HepG2 (cell line): Measurements from ENCODE around the gene PDK1. TPM values are rescaled to one million over a fixed set of nuclear protein-coding genes. Genes with fewer than 3 reads are reported as not detected.
A peak's percentile ranks its signal among the peaks of the same experiment; 100 is the strongest.

Experiments used
- BORCS8-MEF2B ChIP-seq: sonication (generic); formaldehyde crosslinking; IDR thresholded peaks from 2 replicates; pipeline ENCODE4 v1.8.0; 2022; ENCODE audit warnings: mild to moderate bottlenecking, missing genetic modification reagents
- E2F2 ChIP-seq: sonication (generic); formaldehyde crosslinking; IDR thresholded peaks from 2 replicates; pipeline ENCODE4 v1.4.0; 2020; ENCODE audit warnings: missing genetic modification reagents, borderline replicate concordance
- EP300 ChIP-seq, 3 experiments: sonication (generic) in 1 of 3; formaldehyde crosslinking in 1 of 3; IDR thresholded peaks; 2 replicates each; pipeline versions ENCODE4 v1.5.1 to v1.6.1; 2011 to 2020; ENCODE audit warnings: low read depth in 2 of 3, low read length in 2 of 3, borderline replicate concordance in 1 of 3, improper control_type of control experiment in 1 of 3, mild to moderate bottlenecking in 1 of 3, missing genetic modification reagents in 1 of 3, moderate library complexity in 1 of 3
- GTF2F1 ChIP-seq: fragments of 150-350 bp; IDR thresholded peaks from 2 replicates; pipeline ENCODE4 v1.6.1; 2014; ENCODE audit warnings: low read length
- MIER3 ChIP-seq: IDR thresholded peaks from 2 replicates; pipeline ENCODE4 v1.6.1; 2016; ENCODE audit warnings: missing compliant biosample characterization, borderline replicate concordance
- NAIF1 ChIP-seq: sonication (generic); formaldehyde crosslinking; IDR thresholded peaks from 2 replicates; pipeline ENCODE4 v1.5.0; 2020; ENCODE audit warnings: mild to moderate bottlenecking, missing genetic modification reagents, borderline replicate concordance
- NCOA2 ChIP-seq: sonication (generic); formaldehyde crosslinking; IDR thresholded peaks from 2 replicates; pipeline ENCODE4 v1.8.0; 2022; ENCODE audit warnings: inconsistent platforms
- PLRG1 ChIP-seq: fragments of 450-650 bp; conservative IDR thresholded peaks from 2 replicates; pipeline ENCODE4 v1.6.1; 2016
- RBAK ChIP-seq: sonication (generic); formaldehyde crosslinking; IDR thresholded peaks from 2 replicates; pipeline ENCODE4 v1.5.1; 2020; ENCODE audit warnings: mild to moderate bottlenecking, missing genetic modification reagents
- YEATS4 ChIP-seq: sonication (generic); formaldehyde crosslinking; IDR thresholded peaks from 2 replicates; pipeline ENCODE4 v1.4.0; 2020; ENCODE audit warnings: missing genetic modification reagents, borderline replicate concordance
- ZMAT3 ChIP-seq: sonication (generic); formaldehyde crosslinking; conservative IDR thresholded peaks from 2 replicates; pipeline ENCODE4 v1.7.0; 2021; ENCODE audit warnings: missing genetic modification reagents
- ZNF20 ChIP-seq: sonication (generic); formaldehyde crosslinking; IDR thresholded peaks from 2 replicates; pipeline ENCODE4 v1.4.0; 2020; ENCODE audit warnings: mild to moderate bottlenecking, moderate library complexity, missing genetic modification reagents
- ZNF337 ChIP-seq: sonication (generic); formaldehyde crosslinking; IDR thresholded peaks from 2 replicates; pipeline ENCODE4 v1.5.1; 2020; ENCODE audit warnings: missing genetic modification reagents, low read depth, mild to moderate bottlenecking, borderline replicate concordance
- ZNF468 ChIP-seq: sonication (generic); formaldehyde crosslinking; IDR thresholded peaks from 2 replicates; pipeline ENCODE4 v1.8.0; 2022; ENCODE audit warnings: mild to moderate bottlenecking, moderate library complexity, missing genetic modification reagents
- ZNF574 ChIP-seq: sonication (generic); formaldehyde crosslinking; IDR thresholded peaks from 2 replicates; pipeline ENCODE4 v1.4.0; 2020; ENCODE audit warnings: missing genetic modification reagents
- ZNF609 ChIP-seq: sonication (generic); formaldehyde crosslinking; IDR thresholded peaks from 2 replicates; pipeline ENCODE4 v1.4.0; 2020; ENCODE audit warnings: mild to moderate bottlenecking, missing genetic modification reagents, borderline replicate concordance
- ZNF800 ChIP-seq: sonication (generic); formaldehyde crosslinking; IDR thresholded peaks from 2 replicates; pipeline ENCODE4 v1.4.0; 2020; ENCODE audit warnings: missing genetic modification reagents
- polyA plus RNA-seq, 8 experiments: library from polyadenylated mRNA; depleted of rRNA in 3 of 8; stranded (reverse) in 7 of 8; unstranded in 1 of 8; fragments of >200 nt; fragmentation: Illumina TruSeq in 4 of 8; extraction: Trizol in 4 of 8; gene quantifications; 2 replicates each; pipeline versions ENCODE4 v1.2.1 to v1.2.3, GENCODE V29; 2011 to 2016; ENCODE audit warnings: low read depth in 4 of 8, missing spikeins in 1 of 8, mixed read lengths in 1 of 8; ENCODE audit not compliant: insufficient read depth in 1 of 8
- total RNA-seq, 5 experiments: library from RNA; depleted of rRNA; stranded (reverse); fragments of >200 nt; fragmentation: Illumina TruSeq; extraction: Trizol; gene quantifications; 2 replicates each; pipeline ENCODE4 v1.2.3, GENCODE V29; 2016; ENCODE audit warnings: low read depth in 1 of 5

Gene PDK1
- total and polyA plus RNA-seq, 2 of the 13 experiments (the other 11 are each of a cell fraction or from before 2014, with no cell fraction given): 11.9 to 96.9 TPM

- TF ChIP-seq ZNF609 (peak; percentile 67), RBAK (CRISPR knock-in tag) (no peak), BORCS8-MEF2B (CRISPR knock-in tag) (peak; percentile 95), EP300 (IDR thresholded peaks at IDR 0.05; ENCODE audit: low read depth in 2 of 2, low read length in 2 of 2) (no peak), EP300 (CRISPR knock-in tag; IDR thresholded peaks at IDR 0.05; ENCODE audit: borderline replicate concordance) (peak; percentile 46; the same call in 1 of the 2 replicates), ZNF468 (CRISPR knock-in tag) (no peak), E2F2 (peak; percentile 11; the same call in 1 of the 2 replicates), ZNF337 (peak; percentile 80; the same call in 1 of the 2 replicates), NCOA2 (CRISPR knock-in tag) (peak; percentile 36), MIER3 (CRISPR knock-in tag) (peak; percentile 82; the same call in 1 of the 2 replicates), PLRG1 (no peak), NAIF1 (CRISPR knock-in tag) (peak; percentile 38; the same call in 1 of the 2 replicates), YEATS4 (CRISPR knock-in tag) (peak; percentile 97; the same call in 1 of the 2 replicates), ZMAT3 (CRISPR knock-in tag) (peak; percentile 93), ZNF800 (CRISPR knock-in tag) (peak; percentile 87), ZNF574 (CRISPR knock-in tag) (peak; percentile 77), GTF2F1 (no peak), ZNF20 (0 out of 2 replicates have a peak, but pooled peaks have one; percentile 35)
Observed at GRCh38 chr2:172555522-172556283, at the start of gene PDK1 (continued).
